ENCODE measurements around the gene EXO1.

The EXO1 gene

DNA sequence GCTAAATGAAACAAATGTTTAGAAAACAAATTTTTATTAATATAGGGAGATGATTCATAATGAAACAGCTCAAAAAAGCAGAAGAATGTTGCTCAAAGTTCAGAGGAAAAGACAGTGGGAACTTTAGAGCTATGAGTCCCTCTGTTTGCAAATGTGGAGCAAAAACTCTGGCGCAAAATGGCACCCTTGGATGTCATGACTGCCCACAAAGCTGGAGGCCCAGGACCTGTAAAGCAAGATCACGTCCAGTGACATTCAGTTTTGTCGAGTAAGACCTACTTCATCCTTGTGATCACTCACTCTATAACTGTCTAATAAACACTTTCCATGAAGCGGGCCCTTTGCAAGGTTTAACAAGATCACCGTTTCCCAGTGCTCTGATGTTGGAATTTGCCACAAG is 9.1 kb upstream of the EXO1 start:
- H3K4me2 ChIP-seq (ENCODE audit: low read length): no peak overlapping the region
- H3K4me1 ChIP-seq (ENCODE audit: control insufficient read depth, low read length): no peaks in the 10 kb centered on the region
- peaks cover 1% of the 10 kb centered on the region; the same call in 1 of the 2 replicates for H3K27me3 ChIP-seq (ENCODE audit: control insufficient read depth, low read length)
- H3K79me2 ChIP-seq (ENCODE audit: control insufficient read depth, low read length): no peaks in the 10 kb centered on the region
- no peaks in the 10 kb centered on the region for H3K9me3 ChIP-seq (ENCODE audit: control insufficient read depth, insufficient read depth, low read length)
- H3K9me2 ChIP-seq (replicated peaks; ENCODE audit: control insufficient read depth, low read length): no peaks in the 10 kb centered on the region
- no peaks in the 10 kb centered on the region for H4K20me1 ChIP-seq (ENCODE audit: control insufficient read depth, insufficient read depth, low read depth, low read length)
- H3K4me3 ChIP-seq (ENCODE audit: low read length): no peak overlapping the region
- H3F3A ChIP-seq (ENCODE audit: control insufficient read depth, insufficient read depth): no peaks in the 10 kb centered on the region
- TF ChIP-seq, protein P1, sequence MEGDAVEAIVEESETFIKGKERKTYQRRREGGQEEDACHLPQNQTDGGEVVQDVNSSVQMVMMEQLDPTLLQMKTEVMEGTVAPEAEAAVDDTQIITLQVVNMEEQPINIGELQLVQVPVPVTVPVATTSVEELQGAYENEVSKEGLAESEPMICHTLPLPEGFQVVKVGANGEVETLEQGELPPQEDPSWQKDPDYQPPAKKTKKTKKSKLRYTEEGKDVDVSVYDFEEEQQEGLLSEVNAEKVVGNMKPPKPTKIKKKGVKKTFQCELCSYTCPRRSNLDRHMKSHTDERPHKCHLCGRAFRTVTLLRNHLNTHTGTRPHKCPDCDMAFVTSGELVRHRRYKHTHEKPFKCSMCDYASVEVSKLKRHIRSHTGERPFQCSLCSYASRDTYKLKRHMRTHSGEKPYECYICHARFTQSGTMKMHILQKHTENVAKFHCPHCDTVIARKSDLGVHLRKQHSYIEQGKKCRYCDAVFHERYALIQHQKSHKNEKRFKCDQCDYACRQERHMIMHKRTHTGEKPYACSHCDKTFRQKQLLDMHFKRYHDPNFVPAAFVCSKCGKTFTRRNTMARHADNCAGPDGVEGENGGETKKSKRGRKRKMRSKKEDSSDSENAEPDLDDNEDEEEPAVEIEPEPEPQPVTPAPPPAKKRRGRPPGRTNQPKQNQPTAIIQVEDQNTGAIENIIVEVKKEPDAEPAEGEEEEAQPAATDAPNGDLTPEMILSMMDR (IDR thresholded peaks at IDR 0.05; ENCODE audit: low read depth, low read length, poor library complexity, severe bottlenecking): no peak
- TF ChIP-seq EZH2phosphoT487 (IDR thresholded peaks at IDR 0.05; ENCODE audit: borderline replicate concordance, low read length): no peak
- H3K27ac ChIP-seq (ENCODE audit: low read depth, low read length): no peak overlapping the region
- H3K36me3 ChIP-seq (ENCODE audit: control insufficient read depth, low read length): no peaks in the 10 kb centered on the region

DNA sequence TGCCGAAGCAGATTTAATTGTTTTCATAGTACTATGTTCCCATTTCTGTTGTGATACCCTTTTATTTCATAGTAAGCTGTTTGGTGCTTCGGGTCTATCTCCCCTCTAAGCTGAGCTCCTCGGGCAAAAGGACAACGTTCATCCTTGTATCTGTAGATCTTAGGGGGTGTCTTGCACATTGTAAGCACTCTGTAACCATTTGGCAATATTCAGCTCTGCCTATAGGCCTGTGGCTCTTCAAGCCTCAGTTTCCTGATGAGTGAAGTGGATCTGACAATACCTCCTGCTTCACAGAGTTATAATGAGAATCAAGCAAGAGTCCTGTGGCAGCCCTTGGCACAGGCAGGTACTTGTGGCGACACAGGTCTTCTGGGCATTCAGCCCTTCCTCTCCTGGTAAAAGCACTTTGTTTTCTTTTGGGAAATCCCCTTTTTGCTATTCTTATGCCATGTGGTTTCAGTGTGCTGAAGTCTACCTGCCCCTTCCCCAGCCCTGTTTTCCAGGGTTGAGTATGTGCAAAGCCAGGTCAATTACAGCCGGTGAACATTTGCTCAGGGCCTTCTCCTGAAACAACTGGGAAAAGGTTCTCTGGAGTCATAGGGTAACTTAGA is 8.5 kb upstream of the EXO1 start:
- H3K4me2 ChIP-seq (ENCODE audit: low read length): no peak overlapping the region

DNA sequence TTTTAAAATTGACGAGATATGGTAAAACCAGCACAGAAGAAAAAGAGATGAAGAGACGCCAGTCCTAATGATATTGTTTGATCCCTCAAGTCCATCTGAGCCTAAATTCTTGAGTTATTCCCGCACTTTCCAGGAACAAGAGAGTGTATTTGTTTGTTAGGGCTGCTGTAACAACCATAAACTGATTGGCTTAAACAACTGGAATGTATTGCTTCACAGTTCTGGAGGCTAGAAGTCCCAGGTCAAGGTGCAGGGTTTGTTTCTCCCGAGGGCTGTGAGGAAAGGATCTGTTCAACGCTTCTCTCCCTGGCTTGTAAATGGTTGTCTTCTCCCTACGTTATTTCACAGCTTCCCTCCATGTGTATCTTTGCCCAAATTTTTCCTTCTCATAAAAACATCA is 7.8 kb upstream of the EXO1 start:
- H3K9me3 ChIP-seq (ENCODE audit: control insufficient read depth, insufficient read depth, low read length): no peaks in the 10 kb centered on the region
- H3K36me3 ChIP-seq (ENCODE audit: control insufficient read depth, low read length): no peaks in the 10 kb centered on the region
- TF ChIP-seq EZH2phosphoT487 (IDR thresholded peaks at IDR 0.05; ENCODE audit: borderline replicate concordance, low read length): no peak
- TF ChIP-seq, protein P1 (IDR thresholded peaks at IDR 0.05; ENCODE audit: low read depth, low read length, poor library complexity, severe bottlenecking): no peak
- no peaks in the 10 kb centered on the region for H3K27me3 ChIP-seq (ENCODE audit: control insufficient read depth, low read length)
- H4K20me1 ChIP-seq (ENCODE audit: control insufficient read depth, insufficient read depth, low read depth, low read length): no peaks in the 10 kb centered on the region
- H3K4me3 ChIP-seq (ENCODE audit: low read length): no peak overlapping the region
- no peaks in the 10 kb centered on the region for H3K4me1 ChIP-seq (ENCODE audit: control insufficient read depth, low read length)
- H3K27ac ChIP-seq (ENCODE audit: low read depth, low read length): no peak overlapping the region
- H3K79me2 ChIP-seq (ENCODE audit: control insufficient read depth, low read length): no peaks in the 10 kb centered on the region
- H3F3A ChIP-seq (ENCODE audit: control insufficient read depth, insufficient read depth): no peaks in the 10 kb centered on the region
- H3K4me2 ChIP-seq (ENCODE audit: low read length): no peak overlapping the region
- H3K9me2 ChIP-seq (replicated peaks; ENCODE audit: control insufficient read depth, low read length): no peaks in the 10 kb centered on the region

More for the DNA sequence above, 8.5 kb upstream of the EXO1 start:
- no peaks in the 10 kb centered on the region for H3K36me3 ChIP-seq (ENCODE audit: control insufficient read depth, low read length)
- no peak for TF ChIP-seq EZH2phosphoT487 (IDR thresholded peaks at IDR 0.05; ENCODE audit: borderline replicate concordance, low read length)
- TF ChIP-seq, protein P1 (IDR thresholded peaks at IDR 0.05; ENCODE audit: low read depth, low read length, poor library complexity, severe bottlenecking): no peak
- H3K79me2 ChIP-seq (ENCODE audit: control insufficient read depth, low read length): no peaks in the 10 kb centered on the region
- H3K4me3 ChIP-seq (ENCODE audit: low read length): no peak overlapping the region
- H3K9me3 ChIP-seq (ENCODE audit: control insufficient read depth, insufficient read depth, low read length): no peaks in the 10 kb centered on the region
- no peaks in the 10 kb centered on the region for H3K4me1 ChIP-seq (ENCODE audit: control insufficient read depth, low read length)
- H4K20me1 ChIP-seq (ENCODE audit: control insufficient read depth, insufficient read depth, low read depth, low read length): no peaks in the 10 kb centered on the region
- no peaks in the 10 kb centered on the region for H3K9me2 ChIP-seq (replicated peaks; ENCODE audit: control insufficient read depth, low read length)
- H3K27ac ChIP-seq (ENCODE audit: low read depth, low read length): no peak overlapping the region
- no peaks in the 10 kb centered on the region for H3F3A ChIP-seq (ENCODE audit: control insufficient read depth, insufficient read depth)
- H3K27me3 ChIP-seq (ENCODE audit: control insufficient read depth, low read length): no peaks in the 10 kb centered on the region

Measured in DOHH2 (cell line).